Measurements from ENCODE around the gene SYK. TPM values are rescaled to one million over a fixed set of nuclear protein-coding genes. Genes with fewer than 3 reads are reported as not detected.

Gene SYK
- total RNA-seq, 1 donor = not detected

GRCh38 chr9:90814355-90814754 is 12.7 kb downstream of the SYK start:
- no peak for TF ChIP-seq CTCF (IDR thresholded peaks at IDR 0.05; ENCODE audit: extremely low read depth, low read depth, low read length)
- Histone ChIP-seq H4K20me1 (ENCODE audit: insufficient read depth, low read length) (no peaks in the 10 kb centered on the region), H2AFZ (ENCODE audit: low read length) (no peak overlapping the region), H3K27ac (ENCODE audit: low read depth, low read length) (no peak overlapping the region), H3K4me2 (ENCODE audit: insufficient read depth, low read length) (no peak overlapping the region), H3K79me2 (ENCODE audit: insufficient read depth, low read length) (no peaks in the 10 kb centered on the region), H3K4me3 (ENCODE audit: insufficient read depth, low read length) (no peak overlapping the region), H3K4me1 (ENCODE audit: insufficient read depth, low read length) (no peaks in the 10 kb centered on the region), H3K9me3 (ENCODE audit: low read depth, low read length) (no peaks in the 10 kb centered on the region), H3K27me3 (ENCODE audit: insufficient read depth, low read length) (no peaks in the 10 kb centered on the region), H3K36me3 (ENCODE audit: insufficient read depth, low read length) (no peaks in the 10 kb centered on the region)
- DNase-seq (ENCODE audit: insufficient read length, low spot score, missing footprints) = no peak

- Histone ChIP-seq H3K27me3 (ENCODE audit: insufficient read depth, low read length) (no peaks in the 10 kb centered on the region), H4K20me1 (ENCODE audit: insufficient read depth, low read length) (no peaks in the 10 kb centered on the region), H3K27ac (ENCODE audit: low read depth, low read length) (no peak overlapping the region), H3K79me2 (ENCODE audit: insufficient read depth, low read length) (no peaks in the 10 kb centered on the region), H3K4me2 (ENCODE audit: insufficient read depth, low read length) (no peak overlapping the region), H2AFZ (ENCODE audit: low read length) (peak overlapping the region; percentile 10), H3K4me1 (ENCODE audit: insufficient read depth, low read length) (no peaks in the 10 kb centered on the region), H3K4me3 (ENCODE audit: insufficient read depth, low read length) (no peak overlapping the region), H3K9me3 (ENCODE audit: low read depth, low read length) (no peaks in the 10 kb centered on the region), H3K36me3 (ENCODE audit: insufficient read depth, low read length) (no peaks in the 10 kb centered on the region)
- DNase-seq (ENCODE audit: insufficient read length, low spot score, missing footprints) = no peak
- TF ChIP-seq CTCF (IDR thresholded peaks at IDR 0.05; ENCODE audit: extremely low read depth, low read depth, low read length) = no peak
Measured at GRCh38 chr9:90815183-90815943, 13.7 kb downstream of the SYK start.

GRCh38 chr9:90815944-90816357 is 14.3 kb downstream of the SYK start:
- TF ChIP-seq CTCF (IDR thresholded peaks at IDR 0.05; ENCODE audit: extremely low read depth, low read depth, low read length) = no peak

GRCh38 chr9:90816690-90817089 is 15.1 kb downstream of the SYK start:
- Histone ChIP-seq H2AFZ (ENCODE audit: low read length) (no peak overlapping the region), H3K9me3 (ENCODE audit: low read depth, low read length) (no peaks in the 10 kb centered on the region), H3K4me1 (ENCODE audit: insufficient read depth, low read length) (no peaks in the 10 kb centered on the region), H3K27me3 (ENCODE audit: insufficient read depth, low read length) (no peaks in the 10 kb centered on the region), H4K20me1 (ENCODE audit: insufficient read depth, low read length) (no peaks in the 10 kb centered on the region), H3K4me2 (ENCODE audit: insufficient read depth, low read length) (no peak overlapping the region), H3K4me3 (ENCODE audit: insufficient read depth, low read length) (no peak overlapping the region), H3K27ac (ENCODE audit: low read depth, low read length) (no peak overlapping the region), H3K36me3 (ENCODE audit: insufficient read depth, low read length) (no peaks in the 10 kb centered on the region), H3K79me2 (ENCODE audit: insufficient read depth, low read length) (no peaks in the 10 kb centered on the region)
- DNase-seq (ENCODE audit: insufficient read length, low spot score, missing footprints) = no peak
- TF ChIP-seq CTCF (IDR thresholded peaks at IDR 0.05; ENCODE audit: extremely low read depth, low read depth, low read length) = no peak

More at GRCh38 chr9:90815944-90816357, 14.3 kb downstream of the SYK start:
- H3K27ac ChIP-seq (ENCODE audit: low read depth, low read length) = no peak overlapping the region
- H3K36me3 ChIP-seq (ENCODE audit: insufficient read depth, low read length) = no peaks in the 10 kb centered on the region
- no peaks in the 10 kb centered on the region for H3K79me2 ChIP-seq (ENCODE audit: insufficient read depth, low read length)
- no peak for DNase-seq (ENCODE audit: insufficient read length, low spot score, missing footprints)
- no peaks in the 10 kb centered on the region for H3K4me1 ChIP-seq (ENCODE audit: insufficient read depth, low read length)
- no peaks in the 10 kb centered on the region for H3K27me3 ChIP-seq (ENCODE audit: insufficient read depth, low read length)
- H3K4me2 ChIP-seq (ENCODE audit: insufficient read depth, low read length) = no peak overlapping the region
- H2AFZ ChIP-seq (ENCODE audit: low read length) = no peak overlapping the region
- no peaks in the 10 kb centered on the region for H3K9me3 ChIP-seq (ENCODE audit: low read depth, low read length)
- H3K4me3 ChIP-seq (ENCODE audit: insufficient read depth, low read length) = no peak overlapping the region
- H4K20me1 ChIP-seq (ENCODE audit: insufficient read depth, low read length) = no peaks in the 10 kb centered on the region
